NB4 (cell line): ENCODE results near the gene SGCD.

Source experiments
- DNase-seq: peaks from one replicate; pipeline ENCODE4 v3.0.0; 2010; ENCODE audit warnings: low read depth
- H3K4me3 ChIP-seq: one replicate; pipeline ENCODE4 v1.5.1; 2011; ENCODE audit warnings: mild to moderate bottlenecking, low read depth, low read length, moderate library complexity
- MYC ChIP-seq: IDR thresholded peaks from 2 replicates; pipeline ENCODE4 v1.6.1; 2011; ENCODE audit warnings: low read depth, low read length
- POLR2A ChIP-seq: IDR thresholded peaks from 2 replicates; pipeline ENCODE4 v1.6.1; 2011; ENCODE audit warnings: mild to moderate bottlenecking; ENCODE audit not compliant: insufficient read length; ENCODE audit errors: extremely low read depth
- TF ChIP-seq, protein P1 (sequence below): IDR thresholded peaks from 2 replicates; pipeline ENCODE4 v1.6.1; 2011; ENCODE audit warnings: low read depth, low read length
- TF ChIP-seq, protein P2 (sequence below): IDR thresholded peaks from one replicate; pipeline ENCODE4 v1.5.1; 2012; ENCODE audit warnings: low read depth, low read length

Gene SGCD

GRCh38 chr5:156327296-156327695, 332 bp downstream of the SGCD start:
- no peak for DNase-seq
- H3K4me3 ChIP-seq, result no peak overlapping the region
- no peak for TF ChIP-seq MYC
- no peak for TF ChIP-seq POLR2A
- TF ChIP-seq, protein P1, sequence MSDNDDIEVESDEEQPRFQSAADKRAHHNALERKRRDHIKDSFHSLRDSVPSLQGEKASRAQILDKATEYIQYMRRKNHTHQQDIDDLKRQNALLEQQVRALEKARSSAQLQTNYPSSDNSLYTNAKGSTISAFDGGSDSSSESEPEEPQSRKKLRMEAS, result no peak
- TF ChIP-seq, protein P2, sequence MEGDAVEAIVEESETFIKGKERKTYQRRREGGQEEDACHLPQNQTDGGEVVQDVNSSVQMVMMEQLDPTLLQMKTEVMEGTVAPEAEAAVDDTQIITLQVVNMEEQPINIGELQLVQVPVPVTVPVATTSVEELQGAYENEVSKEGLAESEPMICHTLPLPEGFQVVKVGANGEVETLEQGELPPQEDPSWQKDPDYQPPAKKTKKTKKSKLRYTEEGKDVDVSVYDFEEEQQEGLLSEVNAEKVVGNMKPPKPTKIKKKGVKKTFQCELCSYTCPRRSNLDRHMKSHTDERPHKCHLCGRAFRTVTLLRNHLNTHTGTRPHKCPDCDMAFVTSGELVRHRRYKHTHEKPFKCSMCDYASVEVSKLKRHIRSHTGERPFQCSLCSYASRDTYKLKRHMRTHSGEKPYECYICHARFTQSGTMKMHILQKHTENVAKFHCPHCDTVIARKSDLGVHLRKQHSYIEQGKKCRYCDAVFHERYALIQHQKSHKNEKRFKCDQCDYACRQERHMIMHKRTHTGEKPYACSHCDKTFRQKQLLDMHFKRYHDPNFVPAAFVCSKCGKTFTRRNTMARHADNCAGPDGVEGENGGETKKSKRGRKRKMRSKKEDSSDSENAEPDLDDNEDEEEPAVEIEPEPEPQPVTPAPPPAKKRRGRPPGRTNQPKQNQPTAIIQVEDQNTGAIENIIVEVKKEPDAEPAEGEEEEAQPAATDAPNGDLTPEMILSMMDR, result no peak

DNA sequence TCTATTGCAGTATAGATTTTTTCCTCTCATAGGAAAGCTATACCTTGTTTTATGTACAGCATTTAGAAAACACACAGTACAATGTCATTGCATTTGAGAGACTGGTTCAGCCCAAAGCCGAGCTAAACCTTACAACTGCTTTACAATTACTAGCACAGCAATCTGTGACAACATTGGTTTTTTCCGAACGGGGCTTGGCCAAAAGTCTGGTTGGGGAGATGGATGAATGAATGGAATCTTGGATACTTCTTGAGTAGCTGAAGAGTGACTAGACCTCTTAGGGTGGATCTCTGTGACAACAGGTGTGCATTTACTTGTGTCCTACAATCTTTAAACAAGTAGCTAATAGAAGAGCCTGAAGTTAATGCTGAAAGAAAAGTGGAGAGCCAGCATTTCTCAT, 1.2 kb downstream of the SGCD start:
- DNase-seq, result no peak
- no peak overlapping the region for H3K4me3 ChIP-seq
- TF ChIP-seq, protein P1, result no peak
- TF ChIP-seq POLR2A (no peak), MYC (no peak)
- TF ChIP-seq, protein P2, result no peak

DNA sequence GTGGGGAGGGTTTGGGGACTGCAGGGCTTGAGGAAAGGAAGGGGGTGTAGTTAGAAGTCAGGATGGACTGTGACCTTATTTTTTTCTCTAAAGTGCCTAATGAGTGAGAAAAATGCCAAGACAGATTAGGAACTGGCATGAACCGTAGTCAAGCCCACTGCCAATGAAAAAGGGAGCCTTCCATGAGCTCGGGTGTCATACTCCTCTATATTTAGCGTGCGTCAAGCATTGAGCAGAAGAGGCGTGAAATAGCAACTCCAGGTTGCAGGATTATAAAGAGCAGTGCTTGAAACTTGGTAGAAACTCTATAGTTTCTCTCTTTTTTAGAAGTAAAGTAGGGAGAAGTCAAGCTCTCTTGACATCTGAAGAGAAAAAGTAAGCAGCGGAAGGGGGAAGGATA, 1.8 kb downstream of the SGCD start:
- no peak for DNase-seq
- TF ChIP-seq POLR2A (no peak), MYC (no peak)
- TF ChIP-seq, protein P2, result no peak
- TF ChIP-seq, protein P1, result no peak
- H3K4me3 ChIP-seq, result no peak overlapping the region

- H3K4me3 ChIP-seq, result no peak overlapping the region
- no peak for DNase-seq
- TF ChIP-seq, protein P1, result no peak
Observed at GRCh38 chr5:156329171-156329611, 2.2 kb downstream of the SGCD start.

- TF ChIP-seq POLR2A, result no peak
- TF ChIP-seq, protein P2, result no peak
- TF ChIP-seq MYC, result no peak
- TF ChIP-seq, protein P1, result no peak
- no peak for DNase-seq
- H3K4me3 ChIP-seq, result no peak overlapping the region
Observed at GRCh38 chr5:156330141-156330870, 3.3 kb downstream of the SGCD start.

DNA sequence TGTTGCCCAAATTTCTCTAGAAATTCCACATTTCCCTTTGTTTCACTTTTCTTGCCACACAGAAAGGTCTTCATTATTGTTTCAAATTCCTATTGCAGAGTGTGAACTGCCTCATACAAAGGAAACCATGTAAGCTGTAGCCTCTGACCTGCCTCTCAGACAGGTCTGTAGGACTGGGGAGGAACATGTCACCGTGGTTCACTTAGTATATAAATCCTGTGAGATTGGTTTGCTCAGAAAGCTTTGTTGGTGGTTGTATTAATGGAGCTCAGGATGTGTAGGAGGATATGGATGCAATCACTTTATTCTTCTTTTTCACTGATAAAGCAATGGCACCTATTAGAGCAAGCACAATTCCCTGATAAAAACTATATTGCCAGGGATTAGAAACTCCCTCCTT, 4.2 kb downstream of the SGCD start:
- no peak overlapping the region for H3K4me3 ChIP-seq
- TF ChIP-seq MYC, result no peak
- no peak for TF ChIP-seq POLR2A
- TF ChIP-seq, protein P1, result no peak
- TF ChIP-seq, protein P2, result no peak
- DNase-seq, result no peak
